Neuron (in vitro differentiated cells): ENCODE results near the gene KDM5A.
"Not testable (repeated sequence)": the region's sequence is repeated elsewhere in the genome, so short reads cannot be mapped to it uniquely, and the experiment has no call there.

Experiments
- H2AFZ ChIP-seq: one replicate; pipeline ENCODE4 v1.6.1; 2013; ENCODE audit warnings: low read depth, mild to moderate bottlenecking, inconsistent platforms, low read length, moderate library complexity
- H3K27me3 ChIP-seq: one replicate; pipeline ENCODE4 v1.6.1; 2013; ENCODE audit warnings: low read length; ENCODE audit not compliant: insufficient read depth
- H3K36me3 ChIP-seq: one replicate; pipeline ENCODE4 v1.6.1; 2013; ENCODE audit warnings: low read length; ENCODE audit not compliant: insufficient read depth
- H3K4me1 ChIP-seq: one replicate; pipeline ENCODE4 v1.6.1; 2013; ENCODE audit warnings: low read length; ENCODE audit not compliant: insufficient read depth
- H3K4me3 ChIP-seq: 2 replicates; pipeline ENCODE4 v1.5.1; 2013; ENCODE audit warnings: mild to moderate bottlenecking, low read length, moderate library complexity
- H3K9me3 ChIP-seq: one replicate; pipeline ENCODE4 v1.6.1; 2013; ENCODE audit warnings: low read length

KDM5A gene

GRCh38 chr12:240566-240965 is 148.6 kb downstream of the KDM5A start:
- Histone ChIP-seq H3K36me3 (no peaks in the 10 kb centered on the region), H3K4me1 (no peaks in the 10 kb centered on the region), H3K9me3 (peaks cover 9% of the 10 kb centered on the region), H3K27me3 (no peaks in the 10 kb centered on the region), H2AFZ (no peak overlapping the region), H3K4me3 (no peak overlapping the region)

GRCh38 chr12:238736-239398 is 150.3 kb downstream of the KDM5A start:
- Histone ChIP-seq H3K36me3 (no peaks in the 10 kb centered on the region), H3K4me3 (no peak overlapping the region), H2AFZ (no peak overlapping the region), H3K4me1 (no peaks in the 10 kb centered on the region), H3K27me3 (no peaks in the 10 kb centered on the region), H3K9me3 (peaks cover 11% of the 10 kb centered on the region)

GRCh38 chr12:238116-238515 is 151.0 kb downstream of the KDM5A start:
- H3K4me1 ChIP-seq, result peaks cover 4% of the 10 kb centered on the region
- H3K4me3 ChIP-seq, result no peak overlapping the region
- peaks cover 11% of the 10 kb centered on the region for H3K9me3 ChIP-seq
- H3K27me3 ChIP-seq, result no peaks in the 10 kb centered on the region
- no peak overlapping the region for H2AFZ ChIP-seq
- no peaks in the 10 kb centered on the region for H3K36me3 ChIP-seq

GRCh38 chr12:237026-237815 is 151.9 kb downstream of the KDM5A start:
- peaks cover 3% of the 10 kb centered on the region for H3K27me3 ChIP-seq
- H3K4me3 ChIP-seq, result no peak overlapping the region
- peaks cover 11% of the 10 kb centered on the region for H3K9me3 ChIP-seq
- H2AFZ ChIP-seq, result no peak overlapping the region
- peaks cover 8% of the 10 kb centered on the region for H3K4me1 ChIP-seq
- no peaks in the 10 kb centered on the region for H3K36me3 ChIP-seq

- peaks cover 7% of the 10 kb centered on the region for H3K27me3 ChIP-seq
- no peak overlapping the region for H3K4me3 ChIP-seq
- peaks cover 9% of the 10 kb centered on the region for H3K4me1 ChIP-seq
- H2AFZ ChIP-seq, result no peak overlapping the region
- H3K9me3 ChIP-seq, result peaks cover 11% of the 10 kb centered on the region
- no peaks in the 10 kb centered on the region for H3K36me3 ChIP-seq
Observed at GRCh38 chr12:236445-236844, 152.7 kb downstream of the KDM5A start.

GRCh38 chr12:235967-236366 is 153.2 kb downstream of the KDM5A start:
- H3K36me3 ChIP-seq, H3K27me3 ChIP-seq, H3K4me3 ChIP-seq, H2AFZ ChIP-seq: not testable (repeated sequence)
- Histone ChIP-seq H3K9me3 (peaks cover 11% of the 10 kb centered on the region), H3K4me1 (peaks cover 13% of the 10 kb centered on the region)

GRCh38 chr12:234891-235415 is 154.2 kb downstream of the KDM5A start:
- H2AFZ ChIP-seq, result no peak overlapping the region
- H3K27me3 ChIP-seq, result peaks cover 7% of the 10 kb centered on the region
- peaks cover 16% of the 10 kb centered on the region for H3K4me1 ChIP-seq
- peaks cover 11% of the 10 kb centered on the region for H3K9me3 ChIP-seq
- no peaks in the 10 kb centered on the region for H3K36me3 ChIP-seq
- H3K4me3 ChIP-seq, result no peak overlapping the region

- H3K4me3 ChIP-seq, result no peak overlapping the region
- no peak overlapping the region for H2AFZ ChIP-seq
Observed at GRCh38 chr12:234019-234418, 155.1 kb downstream of the KDM5A start.

GRCh38 chr12:233615-233968 is 155.5 kb downstream of the KDM5A start:
- no peaks in the 10 kb centered on the region for H3K36me3 ChIP-seq
- peaks cover 10% of the 10 kb centered on the region for H3K27me3 ChIP-seq

More at GRCh38 chr12:234019-234418, 155.1 kb downstream of the KDM5A start:
- H3K4me1 ChIP-seq, result peaks cover 26% of the 10 kb centered on the region
- H3K9me3 ChIP-seq, result peaks cover 11% of the 10 kb centered on the region
- H3K27me3 ChIP-seq, result peaks cover 10% of the 10 kb centered on the region
- H3K36me3 ChIP-seq, result no peaks in the 10 kb centered on the region

GRCh38 chr12:232731-233614 is 156.1 kb downstream of the KDM5A start:
- peaks cover 30% of the 10 kb centered on the region for H3K4me1 ChIP-seq
- H3K36me3 ChIP-seq, result no peaks in the 10 kb centered on the region
- peaks cover 10% of the 10 kb centered on the region for H3K27me3 ChIP-seq
- H3K9me3 ChIP-seq, result peaks cover 9% of the 10 kb centered on the region
- no peak overlapping the region for H2AFZ ChIP-seq
- H3K4me3 ChIP-seq, result no peak overlapping the region

More at GRCh38 chr12:233615-233968, 155.5 kb downstream of the KDM5A start:
- peaks cover 30% of the 10 kb centered on the region for H3K4me1 ChIP-seq
- H3K4me3 ChIP-seq, result no peak overlapping the region
- no peak overlapping the region for H2AFZ ChIP-seq
- H3K9me3 ChIP-seq, result peaks cover 11% of the 10 kb centered on the region

- Histone ChIP-seq H3K9me3 (peaks cover 2% of the 10 kb centered on the region), H3K36me3 (no peaks in the 10 kb centered on the region), H3K4me1 (peaks cover 30% of the 10 kb centered on the region), H2AFZ (no peak overlapping the region), H3K27me3 (peaks cover 16% of the 10 kb centered on the region), H3K4me3 (no peak overlapping the region)
Observed at GRCh38 chr12:230925-231671, 158.0 kb downstream of the KDM5A start.
